SH-SY5Y (cell line): ENCODE measurements around the gene BACH2.

ENCODE experiments used
- GATA2 ChIP-seq: IDR thresholded peaks from 2 replicates; pipeline ENCODE4 v1.6.1; 2011; ENCODE audit warnings: mild to moderate bottlenecking, low read depth, low read length
- GATA3 ChIP-seq: IDR thresholded peaks from 2 replicates; pipeline ENCODE4 v1.6.1; 2011; ENCODE audit warnings: low read depth, mild to moderate bottlenecking, low read length, moderate library complexity

GRCh38 chr6:90076511-90077415, 219.9 kb downstream of the BACH2 start:
- no peak for TF ChIP-seq GATA3
- no peak for TF ChIP-seq GATA2
